Heart right ventricle (tissue), 16 donors: ENCODE data around the gene NAA20. TPM values are rescaled to one million over a fixed set of nuclear protein-coding genes. Genes with fewer than 3 reads are reported as not detected.
A peak's percentile ranks its signal among the peaks of the same experiment; 100 is the strongest.

Experiments used
- ATAC-seq, 8 donors: fragments of 200-7000 bp; cut with Tn5 transposase; one replicate each; pipeline ENCODE4 v1.9.1; 2020; ENCODE audit warnings: mild to moderate bottlenecking in 8 of 8, moderate library complexity in 8 of 8, moderate number of reproducible peaks in 1 of 8
- DNase-seq, 2 donors: peaks; one replicate each; pipeline ENCODE4 v3.0.0-alpha.2; 2020
- H3K27ac ChIP-seq, 10 donors: fragments of 200-600 bp; sonication (generic) in 2 of 10; one replicate each; pipeline versions ENCODE4 v1.5.0 to v1.8.0; 2020 to 2022; ENCODE audit warnings: mild to moderate bottlenecking in 3 of 10
- H3K27me3 ChIP-seq, 7 donors: fragments of 200-600 bp; one replicate each; pipeline ENCODE4 v1.8.0; 2021 to 2022; ENCODE audit warnings: mild to moderate bottlenecking in 2 of 7
- H3K36me3 ChIP-seq, 9 donors: fragments of 200-600 bp; sonication (generic) in 1 of 9; one replicate each; pipeline versions ENCODE4 v1.5.0 to v1.8.0; 2020 to 2022; ENCODE audit warnings: mild to moderate bottlenecking in 2 of 9
- H3K4me1 ChIP-seq, 9 donors: fragments of 200-600 bp; sonication (generic) in 1 of 9; one replicate each; pipeline versions ENCODE4 v1.5.0 to v1.8.0; 2020 to 2022; ENCODE audit warnings: mild to moderate bottlenecking in 4 of 9
- H3K4me3 ChIP-seq, 10 donors: fragments of 200-600 bp; sonication (generic) in 2 of 10; one replicate each; pipeline versions ENCODE4 v1.5.0 to v1.8.0; 2020 to 2022; ENCODE audit warnings: mild to moderate bottlenecking in 7 of 10, moderate library complexity in 2 of 10
- H3K9me3 ChIP-seq, 11 donors: fragments of 200-600 bp in 10 of 11; sonication (generic) in 2 of 11; one replicate each; pipeline versions ENCODE4 v1.5.0 to v1.8.0; 2013 to 2022; ENCODE audit warnings: mild to moderate bottlenecking in 2 of 11, control low read depth in 1 of 11, moderate library complexity in 1 of 11
- WGBS, 2 donors: extraction: QIAGEN DNeasy Blood & Tissue Kit; methylation state at CpG; one replicate each; pipeline ENCODE4 v1.1.7; 2013; ENCODE audit warnings: inconsistent platforms in 1 of 2; 5-methylcytosine and 5-hydroxymethylcytosine counted together
- intact Hi-C, 10 donors: fragments of 100-400 bp; cut with DNase I; formaldehyde crosslinking; loops; one replicate each; pipeline versions ENCODE4 v1.11.1 to v1.14.2; 2022
- polyA plus RNA-seq, 2 donors: library from polyadenylated mRNA; stranded (reverse); fragments of 200-250 nt; gene quantifications; one replicate each; pipeline ENCODE4 v1.2.3, GENCODE V29; 2013
- total RNA-seq, 10 donors: library from RNA; stranded (reverse); fragmentation: NEBNext Ultra II Directional in 3 of 10; extraction: Animal tissue kit (Norgen Biotek cat#: 25700) in 3 of 10; gene quantifications; one replicate each; pipeline versions ENCODE4 v1.2.1 to v1.2.4, GENCODE V29; 2021 to 2023
- TF ChIP-seq, protein P1 (sequence below), 9 donors: fragments of 200-600 bp; sonication (generic) in 2 of 9; IDR thresholded peaks; one replicate each; pipeline versions ENCODE4 v1.5.0 to v1.8.0; 2021 to 2022; ENCODE audit warnings: antibody characterized with exemption in 9 of 9, mild to moderate bottlenecking in 5 of 9, moderate library complexity in 1 of 9
- donor health status: Arrhythmogenic right ventricular cardiomyopathy.
- donor health status: ischemic (EF 13 %, LVEDD 7.1; RV severe dilation, severe dysfunction).
- donor health status: healthy with polysubstance abuse.
- donor health status: DM: no; HTN: yes; CAD: no.
- donor health status: DM: no; HTN: no; CAD: no.
- donor health status: ischemic (EF 25% LVEDD 6.9; RV normal size, moderate dysfunction).
- donor health status: ischemic (EF 25% LVEDD 5.7; RV mildly dilated, moderate dysfunction).
- donor health status: healthy.
- donor health status: DM: yes; HTN: yes; CAD: no.
- donor health status: Ischemic cardiomyopathy.
- donor health status: ischemic (EF 35%, LVEDD 5.7; RV mildly dilated, moderate dysfunction).
- donor health status: nonischemic (EF 11% LVEDD 7.7; RV severe dilation, severe dysfunction).
- donor health status: DM: yes; HTN: yes; CAD: no.
- donor health status: PGD.
- donor health status: ischemic (EF 29% LVEDD 5.4; RV normal size, mild dysfunction).
- donor health status: nonischemic (EF 23%, LVEDD 6.1; RV moderate dilation, normal function).

Gene NAA20
- total and polyA plus RNA-seq, 12 donors, result 53.7 to 98.1 (median 64.5) TPM

- H3K9me3 ChIP-seq, result no peaks in the 10 kb centered on the region
- H3K27ac ChIP-seq, result peak overlapping the region in 9 of 10 donors; percentile 73 to 95 (median 85)
- TF ChIP-seq, protein P1, sequence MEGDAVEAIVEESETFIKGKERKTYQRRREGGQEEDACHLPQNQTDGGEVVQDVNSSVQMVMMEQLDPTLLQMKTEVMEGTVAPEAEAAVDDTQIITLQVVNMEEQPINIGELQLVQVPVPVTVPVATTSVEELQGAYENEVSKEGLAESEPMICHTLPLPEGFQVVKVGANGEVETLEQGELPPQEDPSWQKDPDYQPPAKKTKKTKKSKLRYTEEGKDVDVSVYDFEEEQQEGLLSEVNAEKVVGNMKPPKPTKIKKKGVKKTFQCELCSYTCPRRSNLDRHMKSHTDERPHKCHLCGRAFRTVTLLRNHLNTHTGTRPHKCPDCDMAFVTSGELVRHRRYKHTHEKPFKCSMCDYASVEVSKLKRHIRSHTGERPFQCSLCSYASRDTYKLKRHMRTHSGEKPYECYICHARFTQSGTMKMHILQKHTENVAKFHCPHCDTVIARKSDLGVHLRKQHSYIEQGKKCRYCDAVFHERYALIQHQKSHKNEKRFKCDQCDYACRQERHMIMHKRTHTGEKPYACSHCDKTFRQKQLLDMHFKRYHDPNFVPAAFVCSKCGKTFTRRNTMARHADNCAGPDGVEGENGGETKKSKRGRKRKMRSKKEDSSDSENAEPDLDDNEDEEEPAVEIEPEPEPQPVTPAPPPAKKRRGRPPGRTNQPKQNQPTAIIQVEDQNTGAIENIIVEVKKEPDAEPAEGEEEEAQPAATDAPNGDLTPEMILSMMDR (IDR thresholded peaks at IDR 0.05), result no peak
- H3K36me3 ChIP-seq, result peaks cover 0 to 42% (median 36%) of the 10 kb centered on the region in 9 donors
- peak overlapping the region; percentile 72 to 99 (median 90) for H3K4me3 ChIP-seq
- intact Hi-C loops, result loop anchor here in 1 of 10 donors (10.0 kb wide), 1 partner anchor 357 kb away; no protein-coding TSS in a partner anchor
- no peaks in the 10 kb centered on the region for H3K27me3 ChIP-seq
- peaks cover 3 to 22% (median 14%) of the 10 kb centered on the region in 9 donors for H3K4me1 ChIP-seq
- ATAC-seq, result peak in 2 of 8 donors; percentile 7 to 16
- no peak for DNase-seq
- 1 to 2% methylated on average over 13 of the region's 13 CpGs for WGBS, 2 donors
Measured at GRCh38 chr20:20051767-20052073, 34.6 kb downstream of the NAA20 start.

- TF ChIP-seq, protein P1 (IDR thresholded peaks at IDR 0.05), result peak in 1 of 9 donors; percentile 9
- Histone ChIP-seq H3K9me3 (no peaks in the 10 kb centered on the region), H3K4me3 (peak within 1 kb of the TSS; percentile 72 to 99 (median 90)), H3K4me1 (peaks cover 3 to 22% (median 14%) of the 10 kb centered on the region in 9 donors), H3K36me3 (peaks cover 0 to 36% (median 30%) of the 10 kb centered on the region in 9 donors), H3K27ac (peak within 1 kb of the TSS; percentile 70 to 95 (median 83)), H3K27me3 (no peaks in the 10 kb centered on the region)
- DNase-seq (peak; percentile 95 to 97), ATAC-seq (peak; percentile 98 to 99 (median 99))
- intact Hi-C loops, result loop anchor here in 1 of 10 donors (10.0 kb wide), 1 partner anchor 358 kb away; no protein-coding TSS in a partner anchor
- WGBS, 2 donors, result 0% methylated on average over 67 of the region's 67 CpGs
Measured at GRCh38 chr20:20052074-20052970, 35.2 kb downstream of the NAA20 start, which contains the start of the genes CFAP61 and CRNKL1. TSS of gene CFAP61 (plus strand) at chr20:20052532. CDS start at chr20:20056654, 4,122 bp downstream. TSS of gene CRNKL1 (minus strand) at chr20:20052466. CDS start at chr20:20052342, 124 bp downstream.

GRCh38 chr20:20060234-20060998 is 43.3 kb downstream of the NAA20 start:
- Histone ChIP-seq H3K9me3 (no peaks in the 10 kb centered on the region), H3K27me3 (peaks cover 0 to 15% (median 0%) of the 10 kb centered on the region in 7 donors), H3K4me1 (peaks cover 0 to 3% (median 0%) of the 10 kb centered on the region in 9 donors), H3K4me3 (no peak overlapping the region), H3K27ac (no peak overlapping the region), H3K36me3 (no peaks in the 10 kb centered on the region)
- 79 to 86% methylated on average over 6 of the region's 6 CpGs for WGBS, 2 donors
- ATAC-seq (no peak), DNase-seq (no peak)
- intact Hi-C loops, result no loop called here
- TF ChIP-seq, protein P1 (IDR thresholded peaks at IDR 0.05), result no peak
